GOT3 (cell line): ENCODE data around the gene TRIL.

Experiments used
- DNase-seq: peaks from one replicate; lab custom pipeline; 2025; ENCODE audit warnings: mixed read lengths; lab: John Stamatoyannopoulos, UW

The TRIL gene

GRCh38 chr7:28983396-28984190 lies 25.5 kb upstream of the TRIL start:
- no peak for DNase-seq

- DNase-seq = no peak
Observed at GRCh38 chr7:28981161-28981465, 23.0 kb upstream of the TRIL start.

GRCh38 chr7:28980451-28981160 lies 22.5 kb upstream of the TRIL start:
- no peak for DNase-seq

- no peak for DNase-seq
Observed at GRCh38 chr7:28979776-28980175, 21.6 kb upstream of the TRIL start.

GRCh38 chr7:28977881-28978280 lies 19.8 kb upstream of the TRIL start:
- DNase-seq = no peak

GRCh38 chr7:28976022-28976421 lies 17.9 kb upstream of the TRIL start:
- DNase-seq = no peak

GRCh38 chr7:28973591-28973990 lies 15.5 kb upstream of the TRIL start:
- no peak for DNase-seq

GRCh38 chr7:28964056-28964455 lies 5.9 kb upstream of the TRIL start:
- DNase-seq = no peak

- no peak for DNase-seq
Observed at GRCh38 chr7:28961972-28962371, 3.8 kb upstream of the TRIL start.

- no peak for DNase-seq
Observed at GRCh38 chr7:28960071-28960840, 2.1 kb upstream of the TRIL start.

GRCh38 chr7:28958980-28959347 lies 834 bp upstream of the TRIL start:
- DNase-seq = no peak

- DNase-seq = no peak
Observed at GRCh38 chr7:28957751-28958234, 337 bp downstream of the TRIL start.

GRCh38 chr7:28957064-28957750 lies 923 bp downstream of the TRIL start:
- DNase-seq = no peak

- DNase-seq = no peak
Observed at GRCh38 chr7:28956608-28957063, 1.5 kb downstream of the TRIL start.

- DNase-seq = no peak
Observed at GRCh38 chr7:28955718-28956607, 2.2 kb downstream of the TRIL start.

- DNase-seq = no peak
Observed at GRCh38 chr7:28955356-28955717, 2.8 kb downstream of the TRIL start.

GRCh38 chr7:28954946-28955345 lies 3.2 kb downstream of the TRIL start:
- no peak for DNase-seq

- DNase-seq = no peak
Observed at GRCh38 chr7:28954471-28954870, 3.7 kb downstream of the TRIL start.

GRCh38 chr7:28953633-28954032 lies 4.5 kb downstream of the TRIL start:
- DNase-seq = no peak

GRCh38 chr7:28942168-28942567 lies 16.0 kb downstream of the TRIL start:
- DNase-seq = no peak

- DNase-seq = no peak
Observed at GRCh38 chr7:28941633-28942032, 16.5 kb downstream of the TRIL start.
